Raji (cell line): Measurements from ENCODE around the gene TDRD9.

Experiments
- POLR2A ChIP-seq: IDR thresholded peaks from 2 replicates; pipeline ENCODE4 v1.6.1; 2011; ENCODE audit warnings: low read depth, low read length, control low read depth; ENCODE audit not compliant: insufficient read depth

The TDRD9 gene

GRCh38 chr14:104048758-104049507 lies 120.7 kb downstream of the TDRD9 start:
- no peak for TF ChIP-seq POLR2A

GRCh38 chr14:104049576-104050240 lies 121.5 kb downstream of the TDRD9 start:
- no peak for TF ChIP-seq POLR2A

- no peak for TF ChIP-seq POLR2A
These were observed 123.0 kb downstream of the TDRD9 start for GRCh38 chr14:104051092-104051813.

GRCh38 chr14:104054222-104054905 lies 126.1 kb downstream of the TDRD9 start:
- no peak for TF ChIP-seq POLR2A

GRCh38 chr14:104062281-104062680 lies 134.0 kb downstream of the TDRD9 start:
- TF ChIP-seq POLR2A: no peak

GRCh38 chr14:104064003-104064402 lies 135.7 kb downstream of the TDRD9 start:
- TF ChIP-seq POLR2A: no peak

GRCh38 chr14:104066279-104066678 lies 138.0 kb downstream of the TDRD9 start:
- no peak for TF ChIP-seq POLR2A

- TF ChIP-seq POLR2A: no peak
These were observed 138.6 kb downstream of the TDRD9 start for GRCh38 chr14:104066719-104067295.

- no peak for TF ChIP-seq POLR2A
These were observed 141.3 kb downstream of the TDRD9 start for GRCh38 chr14:104069541-104069940.

- no peak for TF ChIP-seq POLR2A
These were observed 144.3 kb downstream of the TDRD9 start for GRCh38 chr14:104072586-104072985.

- no peak for TF ChIP-seq POLR2A
These were observed 145.5 kb downstream of the TDRD9 start for GRCh38 chr14:104073764-104074163.

- TF ChIP-seq POLR2A: no peak
These were observed 147.4 kb downstream of the TDRD9 start for GRCh38 chr14:104075530-104076151.

- TF ChIP-seq POLR2A: no peak
These were observed 148.5 kb downstream of the TDRD9 start for GRCh38 chr14:104076743-104077142.

GRCh38 chr14:104078031-104078455 lies 149.8 kb downstream of the TDRD9 start:
- no peak for TF ChIP-seq POLR2A

GRCh38 chr14:104080376-104081260 lies 152.4 kb downstream of the TDRD9 start:
- TF ChIP-seq POLR2A: no peak
